Measurements from ENCODE around the gene SLC5A3. TPM values are rescaled to one million over a fixed set of nuclear protein-coding genes. Genes with fewer than 3 reads are reported as not detected.

Gene SLC5A3
- total and polyA plus RNA-seq, 2 donors = 4.9 to 7.4 TPM

- no peak for DNase-seq (ENCODE audit: low read depth in 6 of 9, low spot score in 9 of 9)
- Histone ChIP-seq H3K27ac (ENCODE audit: low read depth in 1 of 2, low read length in 1 of 2) (no peak overlapping the region), H3K9me3 (ENCODE audit: control insufficient read depth in 2 of 2, insufficient read depth in 1 of 2, low read length in 1 of 2) (peaks cover 0 to 3% of the 10 kb centered on the region in 2 donors), H3K36me3 (ENCODE audit: control insufficient read depth in 2 of 2, insufficient read depth in 2 of 2, low read length in 1 of 2) (no peaks in the 10 kb centered on the region), H3K4me3 (ENCODE audit: low read length in 2 of 2) (no peak overlapping the region), H3K4me1 (ENCODE audit: control insufficient read depth in 2 of 2, insufficient read depth in 2 of 2, low read length in 2 of 2) (no peaks in the 10 kb centered on the region), H3K27me3 (ENCODE audit: control insufficient read depth in 2 of 2, insufficient read depth in 1 of 2, low read length in 1 of 2) (no peaks in the 10 kb centered on the region)
- WGBS = 97% methylated on average over 8 of the region's 8 CpGs
Observed at GRCh38 chr21:34035619-34036354, 37.6 kb upstream of the SLC5A3 start.

- Histone ChIP-seq H3K4me1 (ENCODE audit: control insufficient read depth in 2 of 2, insufficient read depth in 2 of 2, low read length in 2 of 2) (no peaks in the 10 kb centered on the region), H3K4me3 (ENCODE audit: low read length in 2 of 2) (no peak overlapping the region), H3K36me3 (ENCODE audit: control insufficient read depth in 2 of 2, insufficient read depth in 2 of 2, low read length in 1 of 2) (no peaks in the 10 kb centered on the region), H3K27me3 (ENCODE audit: control insufficient read depth in 2 of 2, insufficient read depth in 1 of 2, low read length in 1 of 2) (no peaks in the 10 kb centered on the region), H3K27ac (ENCODE audit: low read depth in 1 of 2, low read length in 1 of 2) (no peak overlapping the region), H3K9me3 (ENCODE audit: control insufficient read depth in 2 of 2, insufficient read depth in 1 of 2, low read length in 1 of 2) (peaks cover 0 to 3% of the 10 kb centered on the region in 2 donors)
- no peak for DNase-seq (ENCODE audit: low read depth in 6 of 9, low spot score in 9 of 9)
- 96% methylated on average over 11 of the region's 11 CpGs for WGBS
Observed at GRCh38 chr21:34037009-34037795, 36.2 kb upstream of the SLC5A3 start.

GRCh38 chr21:34039678-34040382 is 33.5 kb upstream of the SLC5A3 start:
- no peak for DNase-seq (ENCODE audit: low read depth in 6 of 9, low spot score in 9 of 9)
- no peaks in the 10 kb centered on the region for H3K27me3 ChIP-seq (ENCODE audit: control insufficient read depth in 2 of 2, insufficient read depth in 1 of 2, low read length in 1 of 2)
- H3K36me3 ChIP-seq (ENCODE audit: control insufficient read depth in 2 of 2, insufficient read depth in 2 of 2, low read length in 1 of 2) = no peaks in the 10 kb centered on the region
- WGBS = 84% methylated on average over 10 of the region's 10 CpGs
- H3K4me3 ChIP-seq (ENCODE audit: low read length in 2 of 2) = no peak overlapping the region
- H3K9me3 ChIP-seq (ENCODE audit: control insufficient read depth in 2 of 2, insufficient read depth in 1 of 2, low read length in 1 of 2) = peaks cover 0 to 3% of the 10 kb centered on the region in 2 donors
- H3K4me1 ChIP-seq (ENCODE audit: control insufficient read depth in 2 of 2, insufficient read depth in 2 of 2, low read length in 2 of 2) = no peaks in the 10 kb centered on the region
- no peak overlapping the region for H3K27ac ChIP-seq (ENCODE audit: low read depth in 1 of 2, low read length in 1 of 2)

DNA sequence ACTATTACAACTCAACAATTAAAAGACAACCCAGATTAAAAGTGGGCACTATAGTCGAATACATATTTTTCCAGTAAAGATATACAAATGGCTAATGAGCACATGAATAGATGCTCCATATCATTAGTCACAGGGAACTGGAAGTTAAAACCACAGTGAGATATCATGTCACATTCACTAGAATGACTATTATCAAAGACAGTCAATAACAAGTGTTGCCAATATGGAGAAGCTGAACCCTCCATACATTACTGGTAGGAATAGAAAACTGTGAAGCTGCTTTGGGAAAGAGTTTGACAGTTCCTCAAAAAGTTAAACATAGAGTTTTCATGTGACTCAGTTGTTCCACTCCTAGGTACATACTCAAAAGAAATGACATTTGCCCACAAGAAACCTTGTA is 30.6 kb upstream of the SLC5A3 start:
- no peaks in the 10 kb centered on the region for H3K9me3 ChIP-seq (ENCODE audit: control insufficient read depth in 2 of 2, insufficient read depth in 1 of 2, low read length in 1 of 2)
- no peak overlapping the region for H3K4me3 ChIP-seq (ENCODE audit: low read length in 2 of 2)
- no peak overlapping the region for H3K27ac ChIP-seq (ENCODE audit: low read depth in 1 of 2, low read length in 1 of 2)
- H3K27me3 ChIP-seq (ENCODE audit: control insufficient read depth in 2 of 2, insufficient read depth in 1 of 2, low read length in 1 of 2) = no peaks in the 10 kb centered on the region
- H3K4me1 ChIP-seq (ENCODE audit: control insufficient read depth in 2 of 2, insufficient read depth in 2 of 2, low read length in 2 of 2) = no peaks in the 10 kb centered on the region
- no peaks in the 10 kb centered on the region for H3K36me3 ChIP-seq (ENCODE audit: control insufficient read depth in 2 of 2, insufficient read depth in 2 of 2, low read length in 1 of 2)
- DNase-seq (ENCODE audit: low read depth in 6 of 9, low spot score in 9 of 9) = no peak
- WGBS = 97% methylated on average over 1 of the region's 1 CpG

GRCh38 chr21:34043333-34043732 is 30.0 kb upstream of the SLC5A3 start:
- Histone ChIP-seq H3K9me3 (ENCODE audit: control insufficient read depth in 2 of 2, insufficient read depth in 1 of 2, low read length in 1 of 2) (no peaks in the 10 kb centered on the region), H3K27me3 (ENCODE audit: control insufficient read depth in 2 of 2, insufficient read depth in 1 of 2, low read length in 1 of 2) (no peaks in the 10 kb centered on the region), H3K27ac (ENCODE audit: low read depth in 1 of 2, low read length in 1 of 2) (no peak overlapping the region), H3K36me3 (ENCODE audit: control insufficient read depth in 2 of 2, insufficient read depth in 2 of 2, low read length in 1 of 2) (no peaks in the 10 kb centered on the region), H3K4me3 (ENCODE audit: low read length in 2 of 2) (no peak overlapping the region), H3K4me1 (ENCODE audit: control insufficient read depth in 2 of 2, insufficient read depth in 2 of 2, low read length in 2 of 2) (no peaks in the 10 kb centered on the region)
- WGBS = 97% methylated on average over 4 of the region's 4 CpGs
- no peak for DNase-seq (ENCODE audit: low read depth in 6 of 9, low spot score in 9 of 9)

DNA sequence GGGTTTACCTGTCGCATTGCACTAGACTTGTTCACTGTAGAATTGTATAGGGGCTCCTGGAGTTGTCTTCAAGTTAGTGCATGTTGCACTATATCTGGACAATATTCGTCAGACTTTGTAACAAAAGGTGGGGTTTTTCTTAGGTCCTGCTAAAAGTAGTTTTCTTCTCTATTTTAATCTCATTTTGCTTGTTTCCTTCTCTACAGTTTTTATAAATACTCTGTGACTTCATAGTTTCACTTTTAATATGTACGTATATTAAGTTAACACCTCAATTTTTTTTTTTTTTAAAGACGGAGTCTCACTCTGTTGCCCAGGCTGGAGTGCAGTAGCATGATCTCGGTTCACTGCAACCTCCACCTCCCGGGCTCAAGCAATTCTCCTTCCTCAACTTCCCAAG is 26.5 kb upstream of the SLC5A3 start:
- DNase-seq (ENCODE audit: low read depth in 6 of 9, low spot score in 9 of 9) = no peak
- Histone ChIP-seq H3K36me3 (ENCODE audit: control insufficient read depth in 2 of 2, insufficient read depth in 2 of 2, low read length in 1 of 2) (no peaks in the 10 kb centered on the region), H3K9me3 (ENCODE audit: control insufficient read depth in 2 of 2, insufficient read depth in 1 of 2, low read length in 1 of 2) (no peaks in the 10 kb centered on the region)

GRCh38 chr21:34047835-34048234 is 25.5 kb upstream of the SLC5A3 start:
- Histone ChIP-seq H3K36me3 (ENCODE audit: control insufficient read depth in 2 of 2, insufficient read depth in 2 of 2, low read length in 1 of 2) (no peaks in the 10 kb centered on the region), H3K4me1 (ENCODE audit: control insufficient read depth in 2 of 2, insufficient read depth in 2 of 2, low read length in 2 of 2) (no peaks in the 10 kb centered on the region), H3K27ac (ENCODE audit: low read depth in 1 of 2, low read length in 1 of 2) (no peak overlapping the region), H3K9me3 (ENCODE audit: control insufficient read depth in 2 of 2, insufficient read depth in 1 of 2, low read length in 1 of 2) (no peaks in the 10 kb centered on the region), H3K4me3 (ENCODE audit: low read length in 2 of 2) (no peak overlapping the region), H3K27me3 (ENCODE audit: control insufficient read depth in 2 of 2, insufficient read depth in 1 of 2, low read length in 1 of 2) (no peaks in the 10 kb centered on the region)
- DNase-seq (ENCODE audit: low read depth in 6 of 9, low spot score in 9 of 9) = no peak

More for the DNA sequence above, 26.5 kb upstream of the SLC5A3 start:
- 91% methylated on average over 6 of the region's 6 CpGs for WGBS
- Histone ChIP-seq H3K27me3 (ENCODE audit: control insufficient read depth in 2 of 2, insufficient read depth in 1 of 2, low read length in 1 of 2) (no peaks in the 10 kb centered on the region), H3K4me3 (ENCODE audit: low read length in 2 of 2) (no peak overlapping the region), H3K4me1 (ENCODE audit: control insufficient read depth in 2 of 2, insufficient read depth in 2 of 2, low read length in 2 of 2) (no peaks in the 10 kb centered on the region), H3K27ac (ENCODE audit: low read depth in 1 of 2, low read length in 1 of 2) (no peak overlapping the region)

- no peaks in the 10 kb centered on the region for H3K4me1 ChIP-seq (ENCODE audit: control insufficient read depth in 2 of 2, insufficient read depth in 2 of 2, low read length in 2 of 2)
- DNase-seq (ENCODE audit: low read depth in 6 of 9, low spot score in 9 of 9) = no peak
- no peaks in the 10 kb centered on the region for H3K36me3 ChIP-seq (ENCODE audit: control insufficient read depth in 2 of 2, insufficient read depth in 2 of 2, low read length in 1 of 2)
- no peak overlapping the region for H3K4me3 ChIP-seq (ENCODE audit: low read length in 2 of 2)
- H3K27ac ChIP-seq (ENCODE audit: low read depth in 1 of 2, low read length in 1 of 2) = no peak overlapping the region
- H3K9me3 ChIP-seq (ENCODE audit: control insufficient read depth in 2 of 2, insufficient read depth in 1 of 2, low read length in 1 of 2) = no peaks in the 10 kb centered on the region
- H3K27me3 ChIP-seq (ENCODE audit: control insufficient read depth in 2 of 2, insufficient read depth in 1 of 2, low read length in 1 of 2) = no peaks in the 10 kb centered on the region
- WGBS = 93% methylated on average over 5 of the region's 5 CpGs
Observed at GRCh38 chr21:34052171-34052570, 21.2 kb upstream of the SLC5A3 start.

- no peak for DNase-seq (ENCODE audit: low read depth in 6 of 9, low spot score in 9 of 9)
- no peak overlapping the region for H3K4me3 ChIP-seq (ENCODE audit: low read length in 2 of 2)
- H3K9me3 ChIP-seq (ENCODE audit: control insufficient read depth in 2 of 2, insufficient read depth in 1 of 2, low read length in 1 of 2) = no peaks in the 10 kb centered on the region
- H3K27ac ChIP-seq (ENCODE audit: low read depth in 1 of 2, low read length in 1 of 2) = no peak overlapping the region
- no peaks in the 10 kb centered on the region for H3K36me3 ChIP-seq (ENCODE audit: control insufficient read depth in 2 of 2, insufficient read depth in 2 of 2, low read length in 1 of 2)
- no peaks in the 10 kb centered on the region for H3K27me3 ChIP-seq (ENCODE audit: control insufficient read depth in 2 of 2, insufficient read depth in 1 of 2, low read length in 1 of 2)
- no peaks in the 10 kb centered on the region for H3K4me1 ChIP-seq (ENCODE audit: control insufficient read depth in 2 of 2, insufficient read depth in 2 of 2, low read length in 2 of 2)
- WGBS = 96% methylated on average over 4 of the region's 4 CpGs
Observed at GRCh38 chr21:34054259-34054658, 19.1 kb upstream of the SLC5A3 start.
